ENCODE measurements around the gene PHKB.

GRCh38 chr16:47713225-47713595, 252.1 kb downstream of the PHKB start:
- TF ChIP-seq POLR2A (IDR thresholded peaks at IDR 0.05): no peak
- TF ChIP-seq CTCF (IDR thresholded peaks at IDR 0.05): no peak

Measured in thyroid gland (tissue), 4 donors.